WTC11 (cell line): ENCODE results near the gene CPHXL2. TPM values are rescaled to one million over a fixed set of nuclear protein-coding genes. Genes with fewer than 3 reads are reported as not detected.

ENCODE experiments used
- ATAC-seq: fragments of 200-7000 bp; cut with Tn5 transposase; 2 replicates; pipeline ENCODE4 v1.10.0; 2021; ENCODE audit warnings: mild to moderate bottlenecking, moderate library complexity
- CTCF ChIA-PET: fragments of 300-600 bp; sonication (Branson Sonifier 250); formaldehyde crosslinking; loops from one replicate; lab custom pipeline; 2021; ENCODE audit warnings: antibody characterized with exemption; lab: Charles Lee
- POLR2A ChIA-PET: fragments of 350-600 bp; sonication (Branson Sonifier 250); formaldehyde crosslinking; loops from one replicate; lab custom pipeline; 2021; ENCODE audit warnings: antibody characterized with exemption; lab: Charles Lee
- DNase-seq: peaks from one replicate; pipeline ENCODE4 v3.0.0; 2021; ENCODE audit warnings: low spot score
- H3K27ac Mint-ChIP-seq: 2 replicates; pipeline ENCODE4 v1.8.0; 2021; ENCODE audit warnings: mixed read lengths
- H3K27me3 Mint-ChIP-seq: 2 replicates; pipeline ENCODE4 v1.8.0; 2021; ENCODE audit warnings: low read depth, mild to moderate bottlenecking, moderate library complexity, mixed read lengths
- H3K36me3 Mint-ChIP-seq: 2 replicates; pipeline ENCODE4 v1.8.0; 2021; ENCODE audit warnings: mixed read lengths
- H3K4me1 Mint-ChIP-seq: 2 replicates; pipeline ENCODE4 v1.8.0; 2022; ENCODE audit warnings: mixed read lengths
- H3K4me3 Mint-ChIP-seq: 2 replicates; pipeline ENCODE4 v1.8.0; 2021; ENCODE audit warnings: mild to moderate bottlenecking, moderate library complexity, mixed read lengths
- H3K9me3 Mint-ChIP-seq: 2 replicates; pipeline ENCODE4 v1.8.0; 2021; ENCODE audit warnings: mixed read lengths
- CBFB ChIP-seq: sonication (generic); formaldehyde crosslinking; IDR thresholded peaks from 2 replicates; pipeline ENCODE4 v1.8.1; 2022; ENCODE audit warnings: mild to moderate bottlenecking, low read depth, missing genetic modification reagents
- EMX1 ChIP-seq: fragments of 250-450 bp; sonication (Bioruptor Pico); IDR thresholded peaks from 2 replicates; pipeline ENCODE4 v1.8.0; 2021; ENCODE audit warnings: mild to moderate bottlenecking
- ETV6 ChIP-seq: sonication (generic); formaldehyde crosslinking; IDR thresholded peaks from 2 replicates; pipeline ENCODE4 v1.8.1; 2022; ENCODE audit warnings: mild to moderate bottlenecking, missing genetic modification reagents
- GABPB1 ChIP-seq: sonication (generic); formaldehyde crosslinking; IDR thresholded peaks from 2 replicates; pipeline ENCODE4 v1.8.1; 2023; ENCODE audit warnings: mild to moderate bottlenecking, missing genetic modification reagents
- JAZF1 ChIP-seq: fragments of 250-450 bp; sonication (Bioruptor Pico); IDR thresholded peaks from 2 replicates; pipeline ENCODE4 v1.9.0; 2021; ENCODE audit warnings: moderate library complexity, mild to moderate bottlenecking, inconsistent platforms
- NR2C2 ChIP-seq: sonication (generic); formaldehyde crosslinking; IDR thresholded peaks from 2 replicates; pipeline ENCODE4 v1.8.0; 2022; ENCODE audit warnings: mild to moderate bottlenecking, missing genetic modification reagents
- PRRX2 ChIP-seq: fragments of 250-450 bp; sonication (Bioruptor Pico); IDR thresholded peaks from 2 replicates; pipeline ENCODE4 v1.8.0; 2021; ENCODE audit warnings: mild to moderate bottlenecking
- RELA ChIP-seq: sonication (generic); formaldehyde crosslinking; IDR thresholded peaks from 2 replicates; pipeline ENCODE4 v1.8.1; 2022; ENCODE audit warnings: missing genetic modification reagents, mild to moderate bottlenecking, borderline replicate concordance
- RORB ChIP-seq: fragments of 250-450 bp; sonication (Bioruptor Pico); IDR thresholded peaks from 2 replicates; pipeline ENCODE4 v1.9.0; 2021; ENCODE audit warnings: mild to moderate bottlenecking
- TP53 ChIP-seq: sonication (generic); formaldehyde crosslinking; IDR thresholded peaks from 2 replicates; pipeline ENCODE4 v1.8.1; 2023; ENCODE audit warnings: mild to moderate bottlenecking, missing genetic modification reagents
- ZNF121 ChIP-seq: sonication (generic); formaldehyde crosslinking; IDR thresholded peaks from 2 replicates; pipeline ENCODE4 v1.8.0; 2023; ENCODE audit warnings: missing genetic modification reagents
- ZNF138 ChIP-seq: sonication (generic); formaldehyde crosslinking; conservative IDR thresholded peaks from 2 replicates; pipeline ENCODE4 v1.8.1; 2022; ENCODE audit warnings: mild to moderate bottlenecking, moderate library complexity, missing genetic modification reagents
- ZNF219 ChIP-seq: sonication (generic); formaldehyde crosslinking; IDR thresholded peaks from 2 replicates; pipeline ENCODE4 v1.8.0; 2023; ENCODE audit warnings: missing genetic modification reagents, mild to moderate bottlenecking, borderline replicate concordance
- total RNA-seq: library from RNA; stranded (reverse); gene quantifications from 3 replicates; pipeline ENCODE4 v1.2.3, GENCODE V29; 2021
- TF ChIP-seq, protein P1 (sequence below): sonication (generic); formaldehyde crosslinking; IDR thresholded peaks from 2 replicates; pipeline ENCODE4 v1.8.0; 2022; ENCODE audit warnings: mild to moderate bottlenecking, missing genetic modification reagents
- TF ChIP-seq, protein P2 (sequence below): sonication (generic); formaldehyde crosslinking; IDR thresholded peaks from 2 replicates; pipeline ENCODE4 v1.8.0; 2023; ENCODE audit warnings: missing genetic modification reagents
- TF ChIP-seq, protein P3 (sequence below): sonication (generic); formaldehyde crosslinking; IDR thresholded peaks from 2 replicates; pipeline ENCODE4 v1.8.1; 2022; ENCODE audit warnings: mild to moderate bottlenecking, missing genetic modification reagents, moderate library complexity, borderline replicate concordance
- TF ChIP-seq, protein P4 (sequence below): fragments of 250-450 bp; sonication (Bioruptor Pico); IDR thresholded peaks from 2 replicates; pipeline ENCODE4 v1.9.0; 2021; ENCODE audit warnings: mild to moderate bottlenecking, borderline replicate concordance
- TF ChIP-seq, protein P5 (sequence below): fragments of 250-450 bp; sonication (Bioruptor Pico); IDR thresholded peaks from 2 replicates; pipeline ENCODE4 v1.8.0; 2021; ENCODE audit warnings: mild to moderate bottlenecking
- TF ChIP-seq, protein P6 (sequence below): sonication (generic); formaldehyde crosslinking; IDR thresholded peaks from 2 replicates; pipeline ENCODE4 v1.8.0; 2023; ENCODE audit warnings: mild to moderate bottlenecking, missing genetic modification reagents
- TF ChIP-seq, protein P7 (sequence below): fragments of 250-450 bp; sonication (Bioruptor Pico); IDR thresholded peaks from 2 replicates; pipeline ENCODE4 v1.9.0; 2021; ENCODE audit warnings: moderate library complexity, mild to moderate bottlenecking, inconsistent platforms, borderline replicate concordance

The CPHXL2 gene
- total RNA-seq, 1 experiment from 2014 or later = not detected

DNA sequence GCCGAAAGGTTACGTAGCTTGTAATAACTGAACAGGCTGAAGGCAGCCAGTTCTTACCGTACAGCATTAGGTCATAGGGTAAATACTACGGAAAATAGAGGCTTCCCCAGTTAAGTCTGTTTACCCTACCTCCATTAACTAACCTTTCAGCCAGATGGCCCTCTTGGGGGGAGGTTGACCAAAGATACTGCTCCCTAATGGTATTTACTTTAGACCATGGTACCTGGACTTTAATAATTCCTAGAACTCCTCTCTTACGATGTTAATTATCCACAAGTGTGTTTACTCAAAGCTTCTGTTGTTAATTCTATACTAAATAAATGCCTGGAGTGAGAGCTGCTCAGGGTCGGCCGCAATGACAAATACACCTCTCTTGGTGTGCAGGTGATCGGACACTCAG lies 44.0 kb downstream of the CPHXL2 start:
- ChIA-PET CTCF (no interaction called here), POLR2A (no interaction called here)
- Mint-ChIP-seq H3K27me3 (no peaks in the 10 kb centered on the region), H3K9me3 (no peaks in the 10 kb centered on the region), H3K4me3 (no peak overlapping the region), H3K4me1 (no peaks in the 10 kb centered on the region), H3K36me3 (peaks cover 90% of the 10 kb centered on the region), H3K27ac (no peak overlapping the region)
- TF ChIP-seq, protein P1, sequence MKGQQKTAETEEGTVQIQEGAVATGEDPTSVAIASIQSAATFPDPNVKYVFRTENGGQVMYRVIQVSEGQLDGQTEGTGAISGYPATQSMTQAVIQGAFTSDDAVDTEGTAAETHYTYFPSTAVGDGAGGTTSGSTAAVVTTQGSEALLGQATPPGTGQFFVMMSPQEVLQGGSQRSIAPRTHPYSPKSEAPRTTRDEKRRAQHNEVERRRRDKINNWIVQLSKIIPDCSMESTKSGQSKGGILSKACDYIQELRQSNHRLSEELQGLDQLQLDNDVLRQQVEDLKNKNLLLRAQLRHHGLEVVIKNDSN (CRISPR knock-in tag) = no peak
- TF ChIP-seq, protein P2, sequence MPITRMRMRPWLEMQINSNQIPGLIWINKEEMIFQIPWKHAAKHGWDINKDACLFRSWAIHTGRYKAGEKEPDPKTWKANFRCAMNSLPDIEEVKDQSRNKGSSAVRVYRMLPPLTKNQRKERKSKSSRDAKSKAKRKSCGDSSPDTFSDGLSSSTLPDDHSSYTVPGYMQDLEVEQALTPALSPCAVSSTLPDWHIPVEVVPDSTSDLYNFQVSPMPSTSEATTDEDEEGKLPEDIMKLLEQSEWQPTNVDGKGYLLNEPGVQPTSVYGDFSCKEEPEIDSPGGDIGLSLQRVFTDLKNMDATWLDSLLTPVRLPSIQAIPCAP = no peak
- TF ChIP-seq RORB (no peak), ZNF121 (CRISPR knock-in tag) (no peak), CBFB (CRISPR knock-in tag) (no peak)
- DNase-seq (no peak), ATAC-seq (no peak)

DNA sequence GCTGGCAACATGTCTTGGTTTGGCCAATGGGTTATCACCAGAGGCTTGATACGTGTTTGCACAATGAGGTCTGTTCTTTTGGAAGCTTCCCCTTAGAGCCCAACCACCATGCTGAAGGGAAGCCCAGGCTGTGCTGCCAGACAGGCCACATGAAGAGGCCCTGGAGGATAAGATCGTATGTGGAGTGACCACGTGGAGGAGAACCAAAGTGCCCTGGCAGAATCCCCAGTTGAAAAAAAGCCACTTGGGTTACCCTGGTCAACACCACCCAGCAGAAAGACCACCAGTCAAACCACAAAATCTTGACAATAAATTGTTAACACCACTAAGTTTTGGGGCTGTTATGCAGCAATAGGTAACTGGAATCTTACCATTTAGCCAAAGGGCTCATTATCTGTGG lies 46.8 kb downstream of the CPHXL2 start:
- POLR2A ChIA-PET = no interaction called here
- ATAC-seq (no peak), DNase-seq (no peak)
- Mint-ChIP-seq H3K4me1 (no peaks in the 10 kb centered on the region), H3K9me3 (no peaks in the 10 kb centered on the region), H3K36me3 (peaks cover 86% of the 10 kb centered on the region), H3K27ac (no peak overlapping the region), H3K27me3 (no peaks in the 10 kb centered on the region), H3K4me3 (no peak overlapping the region)
- CTCF ChIA-PET = no interaction called here
- TF ChIP-seq, protein P3, sequence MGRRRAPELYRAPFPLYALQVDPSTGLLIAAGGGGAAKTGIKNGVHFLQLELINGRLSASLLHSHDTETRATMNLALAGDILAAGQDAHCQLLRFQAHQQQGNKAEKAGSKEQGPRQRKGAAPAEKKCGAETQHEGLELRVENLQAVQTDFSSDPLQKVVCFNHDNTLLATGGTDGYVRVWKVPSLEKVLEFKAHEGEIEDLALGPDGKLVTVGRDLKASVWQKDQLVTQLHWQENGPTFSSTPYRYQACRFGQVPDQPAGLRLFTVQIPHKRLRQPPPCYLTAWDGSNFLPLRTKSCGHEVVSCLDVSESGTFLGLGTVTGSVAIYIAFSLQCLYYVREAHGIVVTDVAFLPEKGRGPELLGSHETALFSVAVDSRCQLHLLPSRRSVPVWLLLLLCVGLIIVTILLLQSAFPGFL (CRISPR knock-in tag) = no peak
- TF ChIP-seq ZNF138 (CRISPR knock-in tag) (no peak), NR2C2 (CRISPR knock-in tag) (no peak), EMX1 (CRISPR knock-in tag) (no peak), TP53 (CRISPR knock-in tag) (no peak), RELA (CRISPR knock-in tag) (no peak), ZNF219 (CRISPR knock-in tag) (no peak), CBFB (CRISPR knock-in tag) (no peak), ETV6 (CRISPR knock-in tag) (no peak)
- TF ChIP-seq, protein P4, sequence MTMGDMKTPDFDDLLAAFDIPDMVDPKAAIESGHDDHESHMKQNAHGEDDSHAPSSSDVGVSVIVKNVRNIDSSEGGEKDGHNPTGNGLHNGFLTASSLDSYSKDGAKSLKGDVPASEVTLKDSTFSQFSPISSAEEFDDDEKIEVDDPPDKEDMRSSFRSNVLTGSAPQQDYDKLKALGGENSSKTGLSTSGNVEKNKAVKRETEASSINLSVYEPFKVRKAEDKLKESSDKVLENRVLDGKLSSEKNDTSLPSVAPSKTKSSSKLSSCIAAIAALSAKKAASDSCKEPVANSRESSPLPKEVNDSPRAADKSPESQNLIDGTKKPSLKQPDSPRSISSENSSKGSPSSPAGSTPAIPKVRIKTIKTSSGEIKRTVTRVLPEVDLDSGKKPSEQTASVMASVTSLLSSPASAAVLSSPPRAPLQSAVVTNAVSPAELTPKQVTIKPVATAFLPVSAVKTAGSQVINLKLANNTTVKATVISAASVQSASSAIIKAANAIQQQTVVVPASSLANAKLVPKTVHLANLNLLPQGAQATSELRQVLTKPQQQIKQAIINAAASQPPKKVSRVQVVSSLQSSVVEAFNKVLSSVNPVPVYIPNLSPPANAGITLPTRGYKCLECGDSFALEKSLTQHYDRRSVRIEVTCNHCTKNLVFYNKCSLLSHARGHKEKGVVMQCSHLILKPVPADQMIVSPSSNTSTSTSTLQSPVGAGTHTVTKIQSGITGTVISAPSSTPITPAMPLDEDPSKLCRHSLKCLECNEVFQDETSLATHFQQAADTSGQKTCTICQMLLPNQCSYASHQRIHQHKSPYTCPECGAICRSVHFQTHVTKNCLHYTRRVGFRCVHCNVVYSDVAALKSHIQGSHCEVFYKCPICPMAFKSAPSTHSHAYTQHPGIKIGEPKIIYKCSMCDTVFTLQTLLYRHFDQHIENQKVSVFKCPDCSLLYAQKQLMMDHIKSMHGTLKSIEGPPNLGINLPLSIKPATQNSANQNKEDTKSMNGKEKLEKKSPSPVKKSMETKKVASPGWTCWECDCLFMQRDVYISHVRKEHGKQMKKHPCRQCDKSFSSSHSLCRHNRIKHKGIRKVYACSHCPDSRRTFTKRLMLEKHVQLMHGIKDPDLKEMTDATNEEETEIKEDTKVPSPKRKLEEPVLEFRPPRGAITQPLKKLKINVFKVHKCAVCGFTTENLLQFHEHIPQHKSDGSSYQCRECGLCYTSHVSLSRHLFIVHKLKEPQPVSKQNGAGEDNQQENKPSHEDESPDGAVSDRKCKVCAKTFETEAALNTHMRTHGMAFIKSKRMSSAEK (CRISPR knock-in tag) = no peak
- TF ChIP-seq, protein P5, sequence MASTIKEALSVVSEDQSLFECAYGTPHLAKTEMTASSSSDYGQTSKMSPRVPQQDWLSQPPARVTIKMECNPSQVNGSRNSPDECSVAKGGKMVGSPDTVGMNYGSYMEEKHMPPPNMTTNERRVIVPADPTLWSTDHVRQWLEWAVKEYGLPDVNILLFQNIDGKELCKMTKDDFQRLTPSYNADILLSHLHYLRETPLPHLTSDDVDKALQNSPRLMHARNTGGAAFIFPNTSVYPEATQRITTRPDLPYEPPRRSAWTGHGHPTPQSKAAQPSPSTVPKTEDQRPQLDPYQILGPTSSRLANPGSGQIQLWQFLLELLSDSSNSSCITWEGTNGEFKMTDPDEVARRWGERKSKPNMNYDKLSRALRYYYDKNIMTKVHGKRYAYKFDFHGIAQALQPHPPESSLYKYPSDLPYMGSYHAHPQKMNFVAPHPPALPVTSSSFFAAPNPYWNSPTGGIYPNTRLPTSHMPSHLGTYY (CRISPR knock-in tag) = no peak

DNA sequence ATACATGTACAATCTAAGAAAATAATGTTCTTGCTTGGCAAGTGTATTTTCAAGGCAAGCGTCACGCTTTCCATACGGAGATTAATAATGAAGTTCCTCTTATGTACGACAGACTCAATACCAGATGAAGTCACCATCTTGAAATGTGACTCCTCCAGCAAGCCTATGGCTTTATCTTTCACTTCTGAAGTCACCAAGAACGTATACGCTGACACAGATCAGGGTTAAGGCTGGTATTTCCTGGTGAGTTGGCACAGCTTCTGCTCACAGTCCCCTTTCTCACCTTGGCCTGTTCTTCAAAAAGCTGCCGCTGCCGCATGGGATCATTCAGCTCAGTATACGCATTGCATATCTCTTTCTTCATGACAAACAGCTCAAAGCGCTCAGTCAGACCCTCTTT lies 47.7 kb downstream of the CPHXL2 start:
- Mint-ChIP-seq H3K4me3 (no peak overlapping the region), H3K4me1 (no peaks in the 10 kb centered on the region), H3K36me3 (peaks cover 81% of the 10 kb centered on the region), H3K9me3 (no peaks in the 10 kb centered on the region), H3K27me3 (no peaks in the 10 kb centered on the region), H3K27ac (no peak overlapping the region)
- ATAC-seq (no peak), DNase-seq (no peak)
- CTCF ChIA-PET = no interaction called here
- POLR2A ChIA-PET = no interaction called here
- TF ChIP-seq, protein P6, sequence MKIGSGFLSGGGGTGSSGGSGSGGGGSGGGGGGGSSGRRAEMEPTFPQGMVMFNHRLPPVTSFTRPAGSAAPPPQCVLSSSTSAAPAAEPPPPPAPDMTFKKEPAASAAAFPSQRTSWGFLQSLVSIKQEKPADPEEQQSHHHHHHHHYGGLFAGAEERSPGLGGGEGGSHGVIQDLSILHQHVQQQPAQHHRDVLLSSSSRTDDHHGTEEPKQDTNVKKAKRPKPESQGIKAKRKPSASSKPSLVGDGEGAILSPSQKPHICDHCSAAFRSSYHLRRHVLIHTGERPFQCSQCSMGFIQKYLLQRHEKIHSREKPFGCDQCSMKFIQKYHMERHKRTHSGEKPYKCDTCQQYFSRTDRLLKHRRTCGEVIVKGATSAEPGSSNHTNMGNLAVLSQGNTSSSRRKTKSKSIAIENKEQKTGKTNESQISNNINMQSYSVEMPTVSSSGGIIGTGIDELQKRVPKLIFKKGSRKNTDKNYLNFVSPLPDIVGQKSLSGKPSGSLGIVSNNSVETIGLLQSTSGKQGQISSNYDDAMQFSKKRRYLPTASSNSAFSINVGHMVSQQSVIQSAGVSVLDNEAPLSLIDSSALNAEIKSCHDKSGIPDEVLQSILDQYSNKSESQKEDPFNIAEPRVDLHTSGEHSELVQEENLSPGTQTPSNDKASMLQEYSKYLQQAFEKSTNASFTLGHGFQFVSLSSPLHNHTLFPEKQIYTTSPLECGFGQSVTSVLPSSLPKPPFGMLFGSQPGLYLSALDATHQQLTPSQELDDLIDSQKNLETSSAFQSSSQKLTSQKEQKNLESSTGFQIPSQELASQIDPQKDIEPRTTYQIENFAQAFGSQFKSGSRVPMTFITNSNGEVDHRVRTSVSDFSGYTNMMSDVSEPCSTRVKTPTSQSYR (CRISPR knock-in tag) = no peak
- TF ChIP-seq GABPB1 (CRISPR knock-in tag) (no peak), PRRX2 (CRISPR knock-in tag) (no peak), JAZF1 (no peak)
- TF ChIP-seq, protein P7, sequence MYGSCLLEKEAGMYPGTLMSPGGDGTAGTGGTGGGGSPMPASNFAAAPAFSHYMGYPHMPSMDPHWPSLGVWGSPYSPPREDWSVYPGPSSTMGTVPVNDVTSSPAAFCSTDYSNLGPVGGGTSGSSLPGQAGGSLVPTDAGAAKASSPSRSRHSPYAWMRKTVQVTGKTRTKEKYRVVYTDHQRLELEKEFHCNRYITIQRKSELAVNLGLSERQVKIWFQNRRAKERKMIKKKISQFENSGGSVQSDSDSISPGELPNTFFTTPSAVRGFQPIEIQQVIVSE = no peak
